ENCODE measurements around the gene DUSP5.
A peak's percentile ranks its signal among the peaks of the same experiment; 100 is the strongest.

Gene DUSP5

GRCh38 chr10:110497438-110498086 is at the start of gene DUSP5:
TSS of gene DUSP5 (plus strand) at chr10:110497907. CDS start at chr10:110498122, 215 bp downstream.
- peak within 1 kb of the TSS; percentile 69 for H3K4me3 ChIP-seq (replicated peaks; ENCODE audit: low read depth, low read length)
- DNase-seq (ENCODE audit: extremely low read depth, low read depth) = peak; percentile 74
- no peak for TF ChIP-seq CTCF (IDR thresholded peaks at IDR 0.05; ENCODE audit: low read depth, low read length, missing control alignments)

- no peak overlapping the region for H3K4me3 ChIP-seq (replicated peaks; ENCODE audit: low read depth, low read length)
- TF ChIP-seq CTCF (IDR thresholded peaks at IDR 0.05; ENCODE audit: low read depth, low read length, missing control alignments) = no peak
- no peak for DNase-seq (ENCODE audit: extremely low read depth, low read depth)
These were observed 48.9 kb upstream of the DUSP5 start for GRCh38 chr10:110448682-110449418.

DNA sequence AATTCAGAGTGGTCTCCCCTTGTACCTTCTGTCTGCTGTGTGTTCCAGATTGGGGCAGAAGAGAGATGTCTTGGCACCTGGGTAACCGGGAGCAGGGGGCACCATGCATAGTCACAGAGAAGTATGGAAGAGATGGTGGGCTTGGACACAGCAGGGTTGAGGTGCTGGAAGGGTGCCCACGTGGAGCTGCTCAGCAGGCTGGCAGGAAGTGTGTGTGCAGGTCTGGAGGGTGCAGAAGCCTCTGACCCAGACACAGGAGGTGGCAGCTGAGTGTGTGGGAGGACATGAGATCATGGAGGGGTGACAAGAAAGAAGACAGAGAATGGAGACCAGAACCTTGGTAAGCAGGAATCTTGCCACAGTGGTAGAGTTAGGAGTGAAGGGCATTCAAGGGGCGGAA is 42.3 kb upstream of the DUSP5 start:
- TF ChIP-seq CTCF (IDR thresholded peaks at IDR 0.05; ENCODE audit: low read depth, low read length, missing control alignments) = no peak
- no peak for DNase-seq (ENCODE audit: extremely low read depth, low read depth)
- H3K4me3 ChIP-seq (replicated peaks; ENCODE audit: low read depth, low read length) = no peak overlapping the region

- TF ChIP-seq CTCF (IDR thresholded peaks at IDR 0.05; ENCODE audit: low read depth, low read length, missing control alignments) = no peak
- no peak overlapping the region for H3K4me3 ChIP-seq (replicated peaks; ENCODE audit: low read depth, low read length)
- no peak for DNase-seq (ENCODE audit: extremely low read depth, low read depth)
These were observed 41.7 kb upstream of the DUSP5 start for GRCh38 chr10:110456046-110456445.

DNA sequence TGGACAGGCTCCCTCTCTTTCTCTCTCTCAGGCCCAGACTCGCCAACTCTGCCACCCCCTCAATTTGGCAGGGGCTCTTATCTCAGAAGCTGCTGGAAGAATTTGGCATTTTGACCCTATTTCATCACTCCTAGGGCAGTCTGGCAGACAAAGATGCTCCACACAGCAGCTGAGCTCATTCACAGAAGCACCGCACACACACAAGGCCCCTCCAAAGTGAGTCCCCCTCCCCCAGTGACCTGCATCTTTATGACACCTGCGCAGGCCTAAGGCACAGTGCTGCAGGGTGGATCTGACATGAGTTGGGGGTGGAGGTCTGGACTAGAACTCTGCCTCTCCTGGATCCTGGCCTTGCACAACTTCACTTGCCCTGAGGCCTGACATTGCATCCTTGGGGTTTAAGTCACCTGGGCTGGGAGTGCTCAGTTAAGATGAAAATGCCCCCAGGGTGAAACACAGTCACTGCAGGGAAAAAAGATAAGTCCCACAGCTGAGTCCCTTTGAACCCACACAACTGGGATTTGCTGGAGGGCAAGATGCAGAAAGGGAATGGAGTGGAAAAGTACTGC is 41.1 kb upstream of the DUSP5 start:
- DNase-seq (ENCODE audit: extremely low read depth, low read depth) = no peak
- no peak for TF ChIP-seq CTCF (IDR thresholded peaks at IDR 0.05; ENCODE audit: low read depth, low read length, missing control alignments)
- H3K4me3 ChIP-seq (replicated peaks; ENCODE audit: low read depth, low read length) = no peak overlapping the region

- H3K4me3 ChIP-seq (replicated peaks; ENCODE audit: low read depth, low read length) = no peak overlapping the region
- DNase-seq (ENCODE audit: extremely low read depth, low read depth) = no peak
- TF ChIP-seq CTCF (IDR thresholded peaks at IDR 0.05; ENCODE audit: low read depth, low read length, missing control alignments) = no peak
These were observed 39.9 kb upstream of the DUSP5 start for GRCh38 chr10:110457851-110458250.

Data from HFF-Myc (cell line).